ENCODE data around the gene GNAS.
A peak's percentile ranks its signal among the peaks of the same experiment; 100 is the strongest.

Gene GNAS

DNA sequence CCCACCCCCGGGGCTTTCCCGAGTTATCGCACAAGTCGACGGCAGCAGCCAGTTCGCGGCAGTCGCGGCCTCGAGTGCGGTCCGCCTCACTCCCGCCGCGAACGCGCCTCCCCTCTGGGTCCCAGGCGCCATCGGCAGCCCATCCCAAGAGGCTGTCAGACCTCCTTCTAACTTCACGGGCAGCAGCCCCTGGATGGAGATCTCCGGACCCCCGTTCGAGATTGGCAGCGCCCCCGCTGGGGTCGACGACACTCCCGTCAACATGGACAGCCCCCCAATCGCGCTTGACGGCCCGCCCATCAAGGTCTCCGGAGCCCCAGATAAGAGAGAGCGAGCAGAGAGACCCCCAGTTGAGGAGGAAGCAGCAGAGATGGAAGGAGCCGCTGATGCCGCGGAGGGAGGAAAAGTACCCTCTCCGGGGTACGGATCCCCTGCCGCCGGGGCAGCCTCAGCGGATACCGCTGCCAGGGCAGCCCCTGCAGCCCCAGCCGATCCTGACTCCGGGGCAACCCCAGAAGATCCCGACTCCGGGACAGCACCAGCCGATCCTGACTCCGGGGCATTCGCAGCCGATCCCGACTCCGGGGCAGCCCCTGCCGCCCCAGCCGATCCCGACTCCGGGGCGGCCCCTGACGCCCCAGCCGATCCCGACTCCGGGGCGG, 1.6 kb downstream of the GNAS start:
- H3K4me1 ChIP-seq (ENCODE audit: control insufficient read depth, insufficient read depth, low read length, poor library complexity, severe bottlenecking), result no peaks in the 10 kb centered on the region
- WGBS, 2 experiments (ENCODE audit: insufficient coverage in 2 of 2), result 48 to 51% methylated on average over 58 to 63 of the region's 63 CpGs
- peak overlapping the region; percentile 21 for H3K4me3 ChIP-seq (ENCODE audit: extremely low read depth, insufficient read depth, low read length, poor library complexity, severe bottlenecking)
- no peaks in the 10 kb centered on the region for H3K36me3 ChIP-seq (ENCODE audit: control insufficient read depth, insufficient read depth, low read length)
- no peaks in the 10 kb centered on the region for H3K9me3 ChIP-seq (ENCODE audit: control insufficient read depth, low read length)
- H3K27ac ChIP-seq (ENCODE audit: low read depth, low read length, severe bottlenecking), result no peak overlapping the region

DNA sequence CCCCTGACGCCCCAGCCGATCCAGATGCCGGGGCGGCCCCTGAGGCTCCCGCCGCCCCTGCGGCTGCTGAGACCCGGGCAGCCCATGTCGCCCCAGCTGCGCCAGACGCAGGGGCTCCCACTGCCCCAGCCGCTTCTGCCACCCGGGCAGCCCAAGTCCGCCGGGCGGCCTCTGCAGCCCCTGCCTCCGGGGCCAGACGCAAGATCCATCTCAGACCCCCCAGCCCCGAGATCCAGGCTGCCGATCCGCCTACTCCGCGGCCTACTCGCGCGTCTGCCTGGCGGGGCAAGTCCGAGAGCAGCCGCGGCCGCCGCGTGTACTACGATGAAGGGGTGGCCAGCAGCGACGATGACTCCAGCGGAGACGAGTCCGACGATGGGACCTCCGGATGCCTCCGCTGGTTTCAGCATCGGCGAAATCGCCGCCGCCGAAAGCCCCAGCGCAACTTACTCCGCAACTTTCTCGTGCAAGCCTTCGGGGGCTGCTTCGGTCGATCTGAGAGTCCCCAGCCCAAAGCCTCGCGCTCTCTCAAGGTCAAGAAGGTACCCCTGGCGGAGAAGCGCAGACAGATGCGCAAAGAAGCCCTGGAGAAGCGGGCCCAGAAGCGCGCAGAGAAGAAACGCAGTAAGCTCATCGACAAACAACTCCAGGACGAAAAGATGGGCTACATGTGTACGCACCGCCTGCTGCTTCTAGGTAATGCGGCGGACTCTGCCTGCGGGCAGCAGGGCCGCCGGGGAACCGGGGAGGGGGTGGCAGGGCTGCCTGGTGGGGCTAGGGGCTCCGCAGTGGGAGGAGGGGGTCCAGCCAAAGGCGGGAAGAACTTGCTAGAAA, 2.3 kb downstream of the GNAS start:
- H3K36me3 ChIP-seq (ENCODE audit: control insufficient read depth, insufficient read depth, low read length), result no peaks in the 10 kb centered on the region
- no peaks in the 10 kb centered on the region for H3K9me3 ChIP-seq (ENCODE audit: control insufficient read depth, low read length)
- WGBS, 2 experiments (ENCODE audit: insufficient coverage in 2 of 2), result 44 to 63% methylated on average over 65 to 71 of the region's 75 CpGs
- peak overlapping the region; percentile 21 for H3K4me3 ChIP-seq (ENCODE audit: extremely low read depth, insufficient read depth, low read length, poor library complexity, severe bottlenecking)
- no peaks in the 10 kb centered on the region for H3K4me1 ChIP-seq (ENCODE audit: control insufficient read depth, insufficient read depth, low read length, poor library complexity, severe bottlenecking)
- no peak overlapping the region for H3K27ac ChIP-seq (ENCODE audit: low read depth, low read length, severe bottlenecking)

DNA sequence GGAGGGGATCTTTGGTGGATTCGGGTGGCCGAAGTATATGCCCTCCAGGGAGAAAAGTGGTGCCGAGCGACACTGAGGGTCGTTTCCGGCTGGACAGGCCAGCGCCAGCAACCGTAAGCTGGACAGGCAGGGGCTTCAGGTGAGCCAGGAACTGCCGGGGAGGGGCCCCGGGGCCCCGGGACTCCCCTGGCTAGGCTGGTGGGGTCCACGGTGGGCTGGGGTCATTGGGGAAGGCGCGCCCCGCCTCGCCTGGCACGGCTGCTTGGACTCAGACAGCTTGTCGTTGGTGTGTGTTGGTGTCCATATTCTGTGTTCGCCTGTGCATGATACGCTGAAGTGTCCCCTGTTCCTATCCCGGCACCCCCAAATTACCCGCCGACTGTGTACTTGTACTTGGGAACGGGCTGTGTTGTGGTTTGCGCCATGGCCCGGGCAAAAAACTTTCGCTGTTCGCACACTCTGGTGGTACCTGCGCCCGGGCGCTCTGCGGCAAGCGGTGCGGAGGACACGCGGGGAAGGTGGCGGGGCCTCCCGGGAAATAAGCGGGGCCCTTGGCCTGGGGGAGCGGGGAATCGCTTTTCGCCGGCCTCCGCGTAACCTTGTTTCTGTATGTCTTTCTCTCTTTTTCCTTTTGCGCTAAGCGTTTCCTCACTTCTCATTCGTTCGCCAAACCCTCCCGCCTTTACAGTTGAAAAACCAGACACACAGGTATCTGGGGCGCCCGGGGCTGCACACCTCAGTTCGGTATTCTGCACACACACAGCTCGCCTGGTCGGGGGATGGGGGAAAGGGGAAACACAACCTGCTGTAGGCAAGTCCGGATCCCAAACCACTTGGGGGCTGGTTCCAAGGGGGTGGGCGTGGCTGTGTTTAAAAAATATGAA, 3.2 kb downstream of the GNAS start:
- Histone ChIP-seq H3K27ac (ENCODE audit: low read depth, low read length, severe bottlenecking) (no peak overlapping the region), H3K4me3 (ENCODE audit: extremely low read depth, insufficient read depth, low read length, poor library complexity, severe bottlenecking) (peak overlapping the region; percentile 8), H3K4me1 (ENCODE audit: control insufficient read depth, insufficient read depth, low read length, poor library complexity, severe bottlenecking) (no peaks in the 10 kb centered on the region), H3K36me3 (ENCODE audit: control insufficient read depth, insufficient read depth, low read length) (no peaks in the 10 kb centered on the region), H3K9me3 (ENCODE audit: control insufficient read depth, low read length) (no peaks in the 10 kb centered on the region)
- WGBS, 2 experiments (ENCODE audit: insufficient coverage in 2 of 2), result 43 to 61% methylated on average over 49 to 50 of the region's 57 CpGs

DNA sequence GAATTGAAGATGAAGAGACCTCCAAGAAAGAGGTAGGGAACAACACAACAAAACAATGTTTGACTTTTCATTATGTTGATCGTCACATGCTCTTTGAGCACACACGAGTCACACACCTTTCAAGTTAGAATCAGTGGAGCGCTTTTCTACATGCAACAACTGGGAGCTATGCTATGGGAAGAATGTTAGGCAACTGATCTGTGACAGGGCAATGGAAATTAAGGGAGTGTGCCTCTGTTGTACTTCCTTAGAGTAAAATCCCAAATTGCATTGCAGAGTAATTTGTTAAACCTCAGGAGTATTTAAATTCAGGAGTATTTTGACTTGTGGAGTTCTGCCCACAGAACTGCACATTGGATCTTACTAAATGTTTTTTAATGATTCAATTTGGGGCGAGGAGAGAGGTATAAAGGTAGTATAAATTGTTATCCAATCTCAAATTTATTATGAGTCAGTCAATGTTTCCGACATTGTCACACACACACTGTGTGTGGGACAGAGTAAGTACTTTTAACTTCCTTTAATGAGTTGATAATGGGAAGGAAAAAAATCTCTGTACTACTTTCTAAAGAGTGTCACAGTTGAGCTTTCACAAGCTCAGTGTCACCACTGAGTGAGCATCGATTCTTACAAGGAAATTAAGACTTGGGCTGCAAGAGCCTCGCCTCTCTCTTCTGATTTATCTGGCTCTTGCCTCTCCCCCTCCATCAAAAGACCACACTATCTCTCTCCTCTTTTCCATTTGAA, 10.7 kb downstream of the GNAS start:
- no peak overlapping the region for H3K27ac ChIP-seq (ENCODE audit: low read depth, low read length, severe bottlenecking)

DNA sequence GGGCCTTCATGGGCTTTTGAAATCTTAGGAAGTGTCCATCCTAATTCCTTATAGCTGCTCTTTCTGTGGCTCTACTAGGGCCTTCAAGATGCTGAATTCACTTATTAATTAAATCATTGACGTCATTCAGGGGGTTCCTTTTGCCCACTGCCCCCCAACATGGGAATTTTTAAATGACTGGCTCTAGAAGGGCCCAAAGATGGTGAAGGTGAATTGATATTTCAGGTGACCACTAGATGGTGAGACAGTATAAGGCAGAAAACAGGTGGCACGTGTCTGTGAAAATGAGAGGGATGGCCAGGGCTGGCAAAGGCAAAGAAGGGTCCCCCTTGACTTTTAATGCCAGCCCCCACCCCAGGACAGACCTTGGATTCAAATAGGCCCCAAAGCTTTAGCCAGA, 11.8 kb downstream of the GNAS start:
- no peaks in the 10 kb centered on the region for H3K36me3 ChIP-seq (ENCODE audit: control insufficient read depth, insufficient read depth, low read length)
- WGBS, 2 experiments (ENCODE audit: insufficient coverage in 2 of 2), result 60 to 100% methylated on average over 1 to 2 of the region's 2 CpGs
- H3K4me3 ChIP-seq (ENCODE audit: extremely low read depth, insufficient read depth, low read length, poor library complexity, severe bottlenecking), result no peak overlapping the region
- H3K9me3 ChIP-seq (ENCODE audit: control insufficient read depth, low read length), result no peaks in the 10 kb centered on the region
- no peak overlapping the region for H3K27ac ChIP-seq (ENCODE audit: low read depth, low read length, severe bottlenecking)
- H3K4me1 ChIP-seq (ENCODE audit: control insufficient read depth, insufficient read depth, low read length, poor library complexity, severe bottlenecking), result no peaks in the 10 kb centered on the region

More for the DNA sequence above, 10.7 kb downstream of the GNAS start:
- Histone ChIP-seq H3K9me3 (ENCODE audit: control insufficient read depth, low read length) (no peaks in the 10 kb centered on the region), H3K36me3 (ENCODE audit: control insufficient read depth, insufficient read depth, low read length) (no peaks in the 10 kb centered on the region), H3K4me1 (ENCODE audit: control insufficient read depth, insufficient read depth, low read length, poor library complexity, severe bottlenecking) (no peaks in the 10 kb centered on the region), H3K4me3 (ENCODE audit: extremely low read depth, insufficient read depth, low read length, poor library complexity, severe bottlenecking) (no peak overlapping the region)
- 83 to 94% methylated on average over 3 to 5 of the region's 7 CpGs for WGBS, 2 experiments (ENCODE audit: insufficient coverage in 2 of 2)

DNA sequence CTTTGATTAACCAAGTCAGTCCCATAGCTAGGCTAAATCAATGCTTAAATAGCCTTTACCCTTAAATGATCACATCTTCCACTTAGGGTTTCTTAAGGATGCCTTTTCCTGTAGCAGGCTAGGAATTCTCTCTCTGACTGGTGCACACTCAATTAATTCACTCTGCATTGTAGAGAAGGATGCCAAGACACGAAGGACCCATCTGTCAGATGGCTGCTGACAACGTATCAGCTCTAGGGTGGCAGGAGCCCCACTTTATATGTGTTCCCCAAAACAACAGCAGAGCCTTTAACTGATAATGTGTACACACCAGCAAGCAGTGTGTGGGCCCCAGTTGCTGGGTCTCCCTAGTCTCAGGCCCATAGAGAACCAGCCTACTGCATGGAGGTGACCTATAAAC, 13.3 kb downstream of the GNAS start:
- 93 to 100% methylated on average over 2 of the region's 2 CpGs for WGBS, 2 experiments (ENCODE audit: insufficient coverage in 2 of 2)
- H3K27ac ChIP-seq (ENCODE audit: low read depth, low read length, severe bottlenecking), result no peak overlapping the region
- no peaks in the 10 kb centered on the region for H3K9me3 ChIP-seq (ENCODE audit: control insufficient read depth, low read length)
- H3K36me3 ChIP-seq (ENCODE audit: control insufficient read depth, insufficient read depth, low read length), result no peaks in the 10 kb centered on the region
- no peaks in the 10 kb centered on the region for H3K4me1 ChIP-seq (ENCODE audit: control insufficient read depth, insufficient read depth, low read length, poor library complexity, severe bottlenecking)
- no peak overlapping the region for H3K4me3 ChIP-seq (ENCODE audit: extremely low read depth, insufficient read depth, low read length, poor library complexity, severe bottlenecking)

DNA sequence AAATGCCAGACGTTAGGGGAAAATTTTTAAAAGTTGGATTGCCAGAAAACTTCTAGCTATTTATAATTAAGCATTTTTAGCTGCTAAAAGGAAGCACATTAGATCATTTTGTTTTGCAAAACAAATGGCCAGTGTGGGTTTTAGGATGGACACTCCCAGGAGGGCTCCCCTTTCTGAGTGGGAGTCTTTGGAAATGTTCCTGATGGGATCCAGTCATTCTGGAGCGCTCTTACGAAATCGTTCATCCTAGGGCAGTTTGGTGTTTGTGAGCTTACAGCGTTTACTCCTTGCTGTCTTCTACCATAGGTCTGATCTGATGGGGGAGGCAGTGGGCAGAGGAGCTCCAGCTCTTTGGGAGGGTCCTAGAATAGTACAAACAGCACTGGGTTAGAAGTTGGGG, 14.7 kb downstream of the GNAS start:
- WGBS, 2 experiments (ENCODE audit: insufficient coverage in 2 of 2), result 92 to 100% methylated on average over 1 to 4 of the region's 5 CpGs
- Histone ChIP-seq H3K4me1 (ENCODE audit: control insufficient read depth, insufficient read depth, low read length, poor library complexity, severe bottlenecking) (no peaks in the 10 kb centered on the region), H3K4me3 (ENCODE audit: extremely low read depth, insufficient read depth, low read length, poor library complexity, severe bottlenecking) (no peak overlapping the region), H3K9me3 (ENCODE audit: control insufficient read depth, low read length) (no peaks in the 10 kb centered on the region), H3K36me3 (ENCODE audit: control insufficient read depth, insufficient read depth, low read length) (no peaks in the 10 kb centered on the region), H3K27ac (ENCODE audit: low read depth, low read length, severe bottlenecking) (no peak overlapping the region)

DNA sequence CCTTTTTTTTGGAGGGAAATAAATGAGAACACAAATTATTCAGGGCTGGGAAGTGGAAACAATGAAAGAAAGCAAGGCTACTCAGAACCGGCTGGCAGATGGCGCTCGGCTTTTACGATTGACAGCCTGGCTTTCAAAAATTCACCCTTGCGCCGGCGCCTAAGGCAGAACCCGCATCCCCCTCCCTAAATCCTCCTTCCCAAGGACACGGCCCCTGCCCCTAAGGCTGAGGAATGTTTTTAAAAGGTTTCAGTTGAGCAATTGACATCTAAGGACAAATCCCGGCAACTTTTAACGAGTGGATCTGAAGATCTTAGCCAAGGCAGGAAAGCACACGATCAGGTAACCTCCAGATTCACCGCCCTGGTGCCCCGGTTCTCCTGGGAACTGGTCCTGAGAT, 16.3 kb downstream of the GNAS start:
- H3K36me3 ChIP-seq (ENCODE audit: control insufficient read depth, insufficient read depth, low read length), result no peaks in the 10 kb centered on the region
- H3K4me3 ChIP-seq (ENCODE audit: extremely low read depth, insufficient read depth, low read length, poor library complexity, severe bottlenecking), result no peak overlapping the region
- no peaks in the 10 kb centered on the region for H3K4me1 ChIP-seq (ENCODE audit: control insufficient read depth, insufficient read depth, low read length, poor library complexity, severe bottlenecking)
- H3K27ac ChIP-seq (ENCODE audit: low read depth, low read length, severe bottlenecking), result no peak overlapping the region
- 47 to 53% methylated on average over 6 to 7 of the region's 14 CpGs for WGBS, 2 experiments (ENCODE audit: insufficient coverage in 2 of 2)
- no peaks in the 10 kb centered on the region for H3K9me3 ChIP-seq (ENCODE audit: control insufficient read depth, low read length)

DNA sequence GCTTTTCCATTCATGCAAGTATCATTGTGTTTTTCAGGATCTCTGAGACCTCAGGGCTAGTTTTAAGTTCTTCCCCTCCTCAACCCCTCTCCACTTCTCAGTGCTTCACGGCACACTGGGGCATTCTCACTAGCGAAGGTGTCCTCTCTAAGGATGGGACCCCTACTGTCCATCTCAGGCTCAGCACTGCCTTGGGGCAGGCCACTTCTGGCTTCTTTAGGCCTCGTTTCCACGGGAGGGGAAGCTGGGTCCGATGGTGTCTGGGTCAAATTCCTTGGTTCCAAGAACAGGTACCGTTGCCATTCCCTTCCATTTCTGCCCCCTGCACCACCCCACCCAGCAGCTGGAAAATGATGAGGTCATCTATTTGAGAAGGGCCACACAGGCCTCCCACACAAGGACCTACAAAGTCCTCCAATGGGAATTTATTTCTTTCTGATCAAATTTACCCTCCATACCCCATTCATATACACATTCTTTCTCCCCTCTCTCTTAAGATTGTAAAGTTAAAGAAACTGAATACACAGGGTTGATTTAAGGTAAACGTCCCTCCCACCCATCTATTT, 17.2 kb downstream of the GNAS start:
- Histone ChIP-seq H3K4me1 (ENCODE audit: control insufficient read depth, insufficient read depth, low read length, poor library complexity, severe bottlenecking) (no peaks in the 10 kb centered on the region), H3K9me3 (ENCODE audit: control insufficient read depth, low read length) (no peaks in the 10 kb centered on the region), H3K36me3 (ENCODE audit: control insufficient read depth, insufficient read depth, low read length) (no peaks in the 10 kb centered on the region), H3K27ac (ENCODE audit: low read depth, low read length, severe bottlenecking) (no peak overlapping the region), H3K4me3 (ENCODE audit: extremely low read depth, insufficient read depth, low read length, poor library complexity, severe bottlenecking) (no peak overlapping the region)
- 85 to 87% methylated on average over 4 of the region's 7 CpGs for WGBS, 2 experiments (ENCODE audit: insufficient coverage in 2 of 2)
